Endodermal cell (in vitro differentiated cells): ENCODE measurements around the gene CDH20. TPM values are rescaled to one million over a fixed set of nuclear protein-coding genes. Genes with fewer than 3 reads are reported as not detected.

ENCODE experiments used
- DNase-seq: peaks from one replicate; pipeline ENCODE4 v3.0.0-alpha.2; 2017
- H3K27ac ChIP-seq: 2 replicates; pipeline ENCODE4 v1.5.1; 2013; ENCODE audit warnings: mild to moderate bottlenecking, low read depth, low read length, moderate library complexity
- H3K27me3 ChIP-seq: 2 replicates; pipeline ENCODE4 v1.6.1; 2013; ENCODE audit warnings: mild to moderate bottlenecking, low read length, moderate library complexity; ENCODE audit not compliant: insufficient read depth, control insufficient read depth, poor library complexity, severe bottlenecking
- H3K36me3 ChIP-seq: 2 replicates; pipeline ENCODE4 v1.7.0; 2013; ENCODE audit warnings: mild to moderate bottlenecking, low read length, moderate library complexity; ENCODE audit not compliant: control insufficient read depth, insufficient read depth
- H3K4me1 ChIP-seq: one replicate; pipeline ENCODE4 v1.7.0; 2013; ENCODE audit warnings: low read length; ENCODE audit not compliant: control insufficient read depth, insufficient read depth
- H3K4me3 ChIP-seq: 2 replicates; pipeline ENCODE4 v1.5.1; 2013; ENCODE audit warnings: mild to moderate bottlenecking, low read length, moderate library complexity
- H3K9ac ChIP-seq: 2 replicates; pipeline ENCODE4 v1.6.1; 2013; ENCODE audit warnings: mild to moderate bottlenecking, low read length, moderate library complexity; ENCODE audit not compliant: poor library complexity, severe bottlenecking; ENCODE audit errors: extremely low read depth
- H3K9me3 ChIP-seq: 2 replicates; pipeline ENCODE4 v1.6.1; 2013; ENCODE audit warnings: mild to moderate bottlenecking, low read length, moderate library complexity; ENCODE audit not compliant: control insufficient read depth
- H3K27ac Mint-ChIP-seq: 2 replicates; pipeline ENCODE4 v1.8.0; 2020; ENCODE audit warnings: mixed read lengths
- H3K27me3 Mint-ChIP-seq: 2 replicates; pipeline ENCODE4 v1.8.0; 2021; ENCODE audit warnings: mild to moderate bottlenecking, mixed read lengths; ENCODE audit not compliant: insufficient read depth
- H3K36me3 Mint-ChIP-seq: 2 replicates; pipeline ENCODE4 v1.8.0; 2020; ENCODE audit warnings: low read depth, mixed read lengths
- H3K4me1 Mint-ChIP-seq: 2 replicates; pipeline ENCODE4 v1.8.0; 2020; ENCODE audit warnings: mixed read lengths
- H3K4me3 Mint-ChIP-seq: 2 replicates; pipeline ENCODE4 v1.8.0; 2020; ENCODE audit warnings: mild to moderate bottlenecking, moderate library complexity, mixed read lengths
- H3K9me3 Mint-ChIP-seq: 2 replicates; pipeline ENCODE4 v1.8.0; 2020; ENCODE audit warnings: mild to moderate bottlenecking, mixed read lengths
- WGBS, 2 experiments: methylation state at CpG; one replicate each; pipeline versions ENCODE4 v1.1.5 to v1.1.7; 2013; ENCODE audit warnings: missing lambda C conversion rate in 2 of 2, mixed read lengths in 1 of 2; ENCODE audit not compliant: insufficient coverage in 1 of 2, insufficient read length in 1 of 2; 5-methylcytosine and 5-hydroxymethylcytosine counted together
- total RNA-seq, 2 donors: library from RNA; stranded (reverse); fragmentation: NEBNext Ultra II Directional in 1 of 2; extraction: Animal tissue kit (Norgen Biotek cat#: 25700) in 1 of 2; gene quantifications; 2 replicates in 1 of 2; 3 replicates in 1 of 2; pipeline ENCODE4 v1.2.1, GENCODE V29; 2021
- TF ChIP-seq, protein P1 (sequence below): fragments of 200-600 bp; sonication (generic); conservative IDR thresholded peaks from 2 replicates; pipeline ENCODE4 v1.5.0; 2021; ENCODE audit warnings: antibody characterized with exemption, mild to moderate bottlenecking

Gene CDH20
- total RNA-seq, 2 donors from 2014 or later, result 0.11 to 0.75 TPM

DNA sequence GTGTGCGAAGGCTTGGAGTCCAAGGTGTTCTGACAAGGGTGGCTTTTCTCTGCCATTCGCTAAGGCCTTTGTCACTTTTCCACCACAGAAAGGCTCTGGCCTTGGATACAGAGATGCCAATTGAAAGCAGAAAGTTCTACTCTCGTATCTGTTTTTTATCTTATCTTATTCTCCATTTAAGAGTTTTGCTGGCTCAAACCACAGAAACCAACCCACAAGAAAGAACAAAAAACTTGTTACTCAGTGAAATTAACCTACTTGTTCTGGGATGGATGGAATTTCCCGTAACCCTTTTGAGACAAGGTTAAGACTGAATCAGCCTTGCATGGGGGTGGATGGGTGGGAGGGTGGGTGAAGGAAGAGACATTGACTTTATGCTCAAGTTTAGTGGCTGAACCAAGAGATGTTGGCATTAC lies 221.7 kb downstream of the CDH20 start:
- Mint-ChIP-seq H3K27me3 (peaks cover 2% of the 10 kb centered on the region), H3K9me3 (peaks cover 14% of the 10 kb centered on the region), H3K4me1 (peaks cover 24% of the 10 kb centered on the region), H3K27ac (no peak overlapping the region), H3K4me3 (no peak overlapping the region), H3K36me3 (no peaks in the 10 kb centered on the region)
- Histone ChIP-seq H3K9me3 (no peaks in the 10 kb centered on the region), H3K27me3 (no peaks in the 10 kb centered on the region), H3K36me3 (no peaks in the 10 kb centered on the region), H3K27ac (no peak overlapping the region), H3K4me3 (no peak overlapping the region), H3K9ac (no peak overlapping the region), H3K4me1 (peaks cover 13% of the 10 kb centered on the region)
- TF ChIP-seq, protein P1, sequence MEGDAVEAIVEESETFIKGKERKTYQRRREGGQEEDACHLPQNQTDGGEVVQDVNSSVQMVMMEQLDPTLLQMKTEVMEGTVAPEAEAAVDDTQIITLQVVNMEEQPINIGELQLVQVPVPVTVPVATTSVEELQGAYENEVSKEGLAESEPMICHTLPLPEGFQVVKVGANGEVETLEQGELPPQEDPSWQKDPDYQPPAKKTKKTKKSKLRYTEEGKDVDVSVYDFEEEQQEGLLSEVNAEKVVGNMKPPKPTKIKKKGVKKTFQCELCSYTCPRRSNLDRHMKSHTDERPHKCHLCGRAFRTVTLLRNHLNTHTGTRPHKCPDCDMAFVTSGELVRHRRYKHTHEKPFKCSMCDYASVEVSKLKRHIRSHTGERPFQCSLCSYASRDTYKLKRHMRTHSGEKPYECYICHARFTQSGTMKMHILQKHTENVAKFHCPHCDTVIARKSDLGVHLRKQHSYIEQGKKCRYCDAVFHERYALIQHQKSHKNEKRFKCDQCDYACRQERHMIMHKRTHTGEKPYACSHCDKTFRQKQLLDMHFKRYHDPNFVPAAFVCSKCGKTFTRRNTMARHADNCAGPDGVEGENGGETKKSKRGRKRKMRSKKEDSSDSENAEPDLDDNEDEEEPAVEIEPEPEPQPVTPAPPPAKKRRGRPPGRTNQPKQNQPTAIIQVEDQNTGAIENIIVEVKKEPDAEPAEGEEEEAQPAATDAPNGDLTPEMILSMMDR, result no peak
- 93 to 94% methylated on average over 2 to 4 of the region's 4 CpGs for WGBS, 2 experiments
- no peak for DNase-seq

DNA sequence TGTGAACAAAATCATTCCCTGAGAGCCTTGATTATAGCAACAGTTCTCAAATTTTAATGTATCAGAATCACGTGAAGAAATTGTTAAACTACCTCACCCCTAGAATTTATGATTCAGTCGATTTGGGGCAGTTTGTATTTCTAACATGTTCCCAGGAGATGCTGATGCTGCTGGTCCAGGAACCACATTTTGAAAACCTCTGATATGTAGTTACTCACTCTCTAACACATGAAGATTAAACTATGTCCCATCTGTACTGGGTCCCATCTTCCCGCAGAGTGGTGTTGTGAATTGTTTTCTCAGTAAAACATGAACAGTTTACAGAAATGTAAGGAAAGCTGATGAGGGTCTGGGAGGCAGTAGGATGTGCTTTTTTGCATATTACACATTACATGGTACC lies 223.1 kb downstream of the CDH20 start:
- Histone ChIP-seq H3K4me1 (peaks cover 8% of the 10 kb centered on the region), H3K4me3 (no peak overlapping the region), H3K27ac (no peak overlapping the region), H3K36me3 (no peaks in the 10 kb centered on the region), H3K9me3 (no peaks in the 10 kb centered on the region), H3K9ac (no peak overlapping the region), H3K27me3 (no peaks in the 10 kb centered on the region)
- peaks cover 2% of the 10 kb centered on the region for H3K27me3 Mint-ChIP-seq
- peaks cover 18% of the 10 kb centered on the region for H3K4me1 Mint-ChIP-seq
- H3K4me3 Mint-ChIP-seq, result no peak overlapping the region
- WGBS, 2 experiments, result 93 to 94% methylated on average over 2 to 3 of the region's 3 CpGs
- H3K36me3 Mint-ChIP-seq, result no peaks in the 10 kb centered on the region
- H3K27ac Mint-ChIP-seq, result no peak overlapping the region
- H3K9me3 Mint-ChIP-seq, result peaks cover 17% of the 10 kb centered on the region
- TF ChIP-seq, protein P1, result no peak
- no peak for DNase-seq

DNA sequence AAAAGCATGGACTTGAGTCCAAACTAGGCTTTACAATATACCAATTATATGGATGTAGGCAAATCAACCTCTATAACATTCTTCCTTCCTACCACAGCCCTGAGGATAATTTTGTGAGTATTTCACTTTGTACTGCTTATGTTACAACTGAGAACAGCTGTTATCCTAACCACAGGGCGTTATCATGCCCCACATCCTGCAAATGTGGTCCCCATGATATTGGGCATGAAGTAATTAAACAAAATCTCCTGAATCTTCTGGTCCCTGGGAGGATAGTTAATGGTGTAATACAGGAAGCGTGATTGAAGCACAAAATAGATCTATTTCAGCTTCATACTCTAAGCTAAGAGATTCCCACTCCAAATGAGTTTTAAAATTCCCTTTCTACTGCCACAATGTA lies 223.6 kb downstream of the CDH20 start:
- H3K9me3 Mint-ChIP-seq, result peaks cover 18% of the 10 kb centered on the region
- Histone ChIP-seq H3K9me3 (no peaks in the 10 kb centered on the region), H3K4me1 (peaks cover 7% of the 10 kb centered on the region), H3K27me3 (no peaks in the 10 kb centered on the region), H3K4me3 (no peak overlapping the region), H3K27ac (no peak overlapping the region), H3K9ac (no peak overlapping the region), H3K36me3 (no peaks in the 10 kb centered on the region)
- DNase-seq, result no peak
- H3K27me3 Mint-ChIP-seq, result peaks cover 2% of the 10 kb centered on the region
- TF ChIP-seq, protein P1, result no peak
- WGBS, 2 experiments, result 0% methylated on average over 1 of the region's 2 CpGs; no CpG with 5 or more reads in 1 of the 2 experiments
- no peak overlapping the region for H3K4me3 Mint-ChIP-seq
- H3K4me1 Mint-ChIP-seq, result peaks cover 15% of the 10 kb centered on the region
- no peak overlapping the region for H3K27ac Mint-ChIP-seq
- H3K36me3 Mint-ChIP-seq, result no peaks in the 10 kb centered on the region
